SK-N-SH (cell line): ENCODE results near the gene ECEL1. TPM values are rescaled to one million over a fixed set of nuclear protein-coding genes. Genes with fewer than 3 reads are reported as not detected.
A peak's percentile ranks its signal among the peaks of the same experiment; 100 is the strongest.

Source experiments
- CTCF ChIA-PET: fragments of 300-600, 350-600 bp; formaldehyde crosslinking; extraction: SDS; loops from one replicate; lab custom pipeline; 2021; lab: Yijun Ruan, JAX
- POLR2A ChIA-PET: fragments of 350-600 bp; sonication (Branson Sonifier 250); formaldehyde crosslinking; extraction: SDS; loops from one replicate; lab custom pipeline; 2020; ENCODE audit warnings: antibody characterized with exemption, inconsistent platforms; lab: Yijun Ruan, JAX
- DNase-seq: peaks from one replicate; pipeline ENCODE4 v3.0.0; 2012
- H2AFZ ChIP-seq: fragments of 200-600 bp; sonication (generic); 2 replicates; pipeline ENCODE4 v1.8.1; 2016; ENCODE audit warnings: antibody characterized with exemption, mild to moderate bottlenecking, low read depth
- H3F3A ChIP-seq: fragments of 200-600 bp; sonication (generic); replicated peaks from 2 replicates; pipeline ENCODE3; 2016; ENCODE audit warnings: antibody characterized with exemption, mild to moderate bottlenecking; ENCODE audit not compliant: insufficient read depth
- H3K27ac ChIP-seq, 2 experiments: fragments of 200-500 bp in 1 of 2; fragments of 200-600 bp in 1 of 2; sonication (Bioruptor generic) in 1 of 2; sonication (generic), shearing (Covaris generic) in 1 of 2; 2 replicates each; pipeline versions ENCODE4 v1.5.1 to v1.6.1; 2014 to 2016; ENCODE audit warnings: low read depth in 2 of 2, inconsistent platforms in 1 of 2, low read length in 1 of 2, mild to moderate bottlenecking in 1 of 2, mixed read lengths in 1 of 2
- H3K27me3 ChIP-seq: fragments of 200-600 bp; sonication (generic), shearing (Covaris generic); 2 replicates; pipeline ENCODE4 v1.6.1; 2016; ENCODE audit warnings: mixed run types; ENCODE audit not compliant: insufficient read depth
- H3K36me3 ChIP-seq, 2 experiments: fragments of 200-500 bp in 1 of 2; fragments of 200-600 bp in 1 of 2; sonication (Bioruptor generic) in 1 of 2; sonication (generic) in 1 of 2; replicated peaks in 1 of 2; 2 replicates each; pipeline versions ENCODE3 to v1.5.1; 2014 to 2016; ENCODE audit warnings: low read length in 1 of 2, mild to moderate bottlenecking in 1 of 2; ENCODE audit not compliant: insufficient read depth in 2 of 2, control insufficient read depth in 1 of 2
- H3K4me1 ChIP-seq, 2 experiments: fragments of 200-500 bp in 1 of 2; fragments of 200-600 bp in 1 of 2; sonication (Bioruptor generic) in 1 of 2; sonication (generic), shearing (Covaris generic) in 1 of 2; 2 replicates each; pipeline versions ENCODE4 v1.5.1 to v1.6.1; 2014 to 2016; ENCODE audit warnings: low read depth in 1 of 2, low read length in 1 of 2, mixed run types in 1 of 2; ENCODE audit not compliant: insufficient read depth in 2 of 2, control insufficient read depth in 1 of 2
- H3K4me2 ChIP-seq: fragments of 200-600 bp; sonication (generic), shearing (Covaris generic); 2 replicates; pipeline ENCODE4 v1.6.1; 2017; ENCODE audit warnings: mixed run types
- H3K4me3 ChIP-seq, 2 experiments: fragments of 200-500 bp in 1 of 2; fragments of 200-600 bp in 1 of 2; sonication (Bioruptor generic) in 1 of 2; sonication (generic), shearing (Covaris generic) in 1 of 2; 2 replicates each; pipeline versions ENCODE4 v1.5.1 to v1.8.1; 2014 to 2016; ENCODE audit warnings: low read depth in 2 of 2, inconsistent platforms in 1 of 2, low read length in 1 of 2, mild to moderate bottlenecking in 1 of 2, mixed read lengths in 1 of 2, moderate library complexity in 1 of 2
- H3K79me2 ChIP-seq: fragments of 200-600 bp; sonication (generic); 2 replicates; pipeline ENCODE4 v1.8.1; 2017; ENCODE audit warnings: mild to moderate bottlenecking; ENCODE audit not compliant: insufficient read depth
- H3K9ac ChIP-seq: fragments of 200-600 bp; sonication (generic); 2 replicates; pipeline ENCODE4 v1.6.1; 2017; ENCODE audit warnings: mixed run types
- H3K9me2 ChIP-seq: fragments of 200-600 bp; sonication (generic); 2 replicates; pipeline ENCODE4 v1.6.1; 2017; ENCODE audit warnings: mixed run types
- H3K9me3 ChIP-seq: fragments of 200-600 bp; sonication (generic); 2 replicates; pipeline ENCODE4 v1.6.1; 2017; ENCODE audit warnings: mixed run types, mild to moderate bottlenecking, moderate library complexity
- H4K20me1 ChIP-seq: fragments of 200-600 bp; sonication (generic); 2 replicates; pipeline ENCODE4 v1.6.1; 2017; ENCODE audit warnings: mild to moderate bottlenecking, mixed run types; ENCODE audit not compliant: insufficient read depth
- CHD2 ChIP-seq: fragments of 150-350 bp; IDR thresholded peaks from 2 replicates; pipeline ENCODE4 v1.6.1; 2018; ENCODE audit warnings: low read length; ENCODE audit not compliant: partially characterized antibody
- ELF1 ChIP-seq: IDR thresholded peaks from 2 replicates; pipeline ENCODE4 v1.4.0; 2012
- EP300 ChIP-seq, 2 experiments: IDR thresholded peaks; 2 replicates each; pipeline versions ENCODE4 v1.4.0 to v1.6.1; 2012; ENCODE audit warnings: borderline replicate concordance in 1 of 2, low read depth in 1 of 2, low read length in 1 of 2
- EZH2phosphoT487 ChIP-seq: fragments of 200-600 bp; sonication (generic); IDR thresholded peaks from 2 replicates; pipeline ENCODE4 v1.6.1; 2017; ENCODE audit warnings: low read depth, mixed run types, mild to moderate bottlenecking, antibody characterized with exemption, moderate library complexity, borderline replicate concordance
- FOSL2 ChIP-seq: IDR thresholded peaks from 2 replicates; pipeline ENCODE4 v1.4.0; 2012; ENCODE audit warnings: low read depth, mild to moderate bottlenecking, moderate library complexity, borderline replicate concordance
- FOXJ3 ChIP-seq: sonication (generic); formaldehyde crosslinking; IDR thresholded peaks from 2 replicates; pipeline ENCODE4 v1.5.1; 2020; ENCODE audit warnings: mild to moderate bottlenecking, missing genetic modification reagents
- FOXM1 ChIP-seq: IDR thresholded peaks from 2 replicates; pipeline ENCODE4 v1.4.0; 2012; ENCODE audit warnings: low read depth, mild to moderate bottlenecking
- GABPA ChIP-seq: IDR thresholded peaks from 2 replicates; pipeline ENCODE4 v1.4.0; 2012; ENCODE audit warnings: low read depth, mild to moderate bottlenecking
- GATA2 ChIP-seq: sonication (generic); formaldehyde crosslinking; IDR thresholded peaks from 2 replicates; pipeline ENCODE4 v1.5.0; 2020; ENCODE audit warnings: mild to moderate bottlenecking, missing genetic modification reagents
- IRF3 ChIP-seq: fragments of 150-350 bp; IDR thresholded peaks from 2 replicates; pipeline ENCODE4 v1.6.1; 2016; ENCODE audit warnings: mild to moderate bottlenecking, low read depth, low read length
- JUND ChIP-seq: IDR thresholded peaks from 2 replicates; pipeline ENCODE4 v1.4.0; 2012
- MAX ChIP-seq: IDR thresholded peaks from 2 replicates; pipeline ENCODE4 v1.4.0; 2012; ENCODE audit warnings: low read depth
- NFIC ChIP-seq: IDR thresholded peaks from 2 replicates; pipeline ENCODE4 v1.4.0; 2012; ENCODE audit warnings: borderline replicate concordance
- RAD21 ChIP-seq: IDR thresholded peaks from 2 replicates; pipeline ENCODE4 v1.6.1; 2012; ENCODE audit warnings: mild to moderate bottlenecking, low read length
- REST ChIP-seq: IDR thresholded peaks from 2 replicates; pipeline ENCODE4 v1.6.1; 2012; ENCODE audit warnings: mild to moderate bottlenecking, low read depth, low read length, moderate library complexity
- RXRA ChIP-seq: IDR thresholded peaks from 2 replicates; pipeline ENCODE4 v1.4.0; 2012; ENCODE audit warnings: low read depth, mild to moderate bottlenecking, borderline replicate concordance
- SMC3 ChIP-seq: IDR thresholded peaks from 2 replicates; pipeline ENCODE4 v1.6.1; 2012; ENCODE audit warnings: low read depth, low read length, improper control_type of control experiment
- TAF1 ChIP-seq: IDR thresholded peaks from 2 replicates; pipeline ENCODE4 v1.6.1; 2012; ENCODE audit warnings: low read depth, mild to moderate bottlenecking, low read length, moderate library complexity, borderline replicate concordance
- TEAD4 ChIP-seq: IDR thresholded peaks from 2 replicates; pipeline ENCODE4 v1.4.0; 2012; ENCODE audit warnings: mild to moderate bottlenecking, borderline replicate concordance; ENCODE audit not compliant: insufficient read depth
- WGBS: methylation state at CpG from one replicate; pipeline ENCODE4 v1.1.6; 2017; ENCODE audit warnings: low lambda C conversion rate; 5-methylcytosine and 5-hydroxymethylcytosine counted together
- polyA plus RNA-seq, 3 experiments: library from polyadenylated mRNA; depleted of rRNA; stranded (reverse); fragments of >200 nt; gene quantifications; 2 replicates each; pipeline ENCODE4 v1.2.3, GENCODE V29; 2012

The ECEL1 gene
- polyA plus RNA-seq, 1 of the 3 experiments (the other 2 are of a cell fraction) = not detected

- no peak for TF ChIP-seq REST
- TF ChIP-seq, all 33 proteins: peak for 0
Measured at GRCh38 chr2:232530626-232531260, 43.1 kb upstream of the ECEL1 start (continued).

- Histone ChIP-seq H3K4me1 (peaks cover 0 to 11% of the 10 kb centered on the region in 2 experiments; a peak in 1 of 4 replicates), H3K27ac (no peak overlapping the region), H3K4me2 (no peak overlapping the region), H3K4me3 (no peak overlapping the region)
- 66% methylated on average over 15 of the region's 17 CpGs for WGBS
- TF ChIP-seq TEAD4 = no peak
- TF ChIP-seq, all 33 proteins: peak for 0
- H3K27me3 ChIP-seq = no peaks in the 10 kb centered on the region
- no peaks in the 10 kb centered on the region for H3K9me3 ChIP-seq
- H3F3A ChIP-seq = no peaks in the 10 kb centered on the region
- H3K36me3 ChIP-seq = no peaks in the 10 kb centered on the region
- no peaks in the 10 kb centered on the region for H3K9me2 ChIP-seq
- peak; percentile 12 for DNase-seq
- no peak overlapping the region for H2AFZ ChIP-seq
- ChIA-PET CTCF (interaction anchor here (5.4 kb wide), 1 partner anchor 8 kb away, joined by 32 read pairs; the partner anchor contains the start of gene PRSS56), POLR2A (no interaction called here)
- no peaks in the 10 kb centered on the region for H4K20me1 ChIP-seq
- no peaks in the 10 kb centered on the region for H3K79me2 ChIP-seq
- no peak overlapping the region for H3K9ac ChIP-seq
Measured at GRCh38 chr2:232529806-232530547, 42.3 kb upstream of the ECEL1 start.

GRCh38 chr2:232528746-232529460 lies 41.3 kb upstream of the ECEL1 start:
- Histone ChIP-seq H3K9ac (no peak overlapping the region), H4K20me1 (no peaks in the 10 kb centered on the region), H3K36me3 (no peaks in the 10 kb centered on the region), H3K9me2 (no peaks in the 10 kb centered on the region), H3K27ac (no peak overlapping the region), H3K4me2 (no peak overlapping the region), H3F3A (no peaks in the 10 kb centered on the region), H3K9me3 (no peaks in the 10 kb centered on the region), H3K4me1 (peaks cover 0 to 16% of the 10 kb centered on the region in 2 experiments; a peak in 1 of 4 replicates), H3K79me2 (no peaks in the 10 kb centered on the region), H2AFZ (no peak overlapping the region), H3K4me3 (no peak overlapping the region), H3K27me3 (peaks cover 5% of the 10 kb centered on the region)
- ChIA-PET CTCF (no interaction called here), POLR2A (no interaction called here)
- WGBS = 64% methylated on average over 7 of the region's 11 CpGs
- peak; percentile 25 for DNase-seq
- TF ChIP-seq SMC3 (no peak), TAF1 (no peak), FOXJ3 (CRISPR knock-in tag) (no peak), FOXM1 (no peak), JUND (no peak), IRF3 (no peak), GATA2 (no peak), RAD21 (no peak), EP300 (IDR thresholded peaks at IDR 0.05; ENCODE audit: borderline replicate concordance in 1 of 2, low read depth in 1 of 2, low read length in 1 of 2) (no peak), FOSL2 (no peak), MAX (no peak), ELF1 (no peak), CHD2 (no peak), EZH2phosphoT487 (no peak), NFIC (no peak), GABPA (no peak), RXRA (no peak)
